GM12865 (cell line): ENCODE measurements around the gene PLAC1.

Experiments used
- DNase-seq: peaks from one replicate; pipeline ENCODE4 v3.0.0; 2010; ENCODE audit warnings: low read depth
- H3K4me3 ChIP-seq: 2 replicates; pipeline ENCODE4 v1.5.1; 2011; ENCODE audit warnings: mild to moderate bottlenecking, low read depth, low read length, control low read depth
- CTCF ChIP-seq: IDR thresholded peaks from 2 replicates; pipeline ENCODE4 v1.5.1; 2011; ENCODE audit warnings: low read length, control low read depth, low read depth, inconsistent platforms; ENCODE audit not compliant: insufficient read depth; ENCODE audit errors: missing control alignments

Gene PLAC1

GRCh38 chrX:134633832-134634231, 24.4 kb downstream of the PLAC1 start:
- peak; percentile 13 for DNase-seq
- H3K4me3 ChIP-seq = no peak overlapping the region
- TF ChIP-seq CTCF = no peak

- DNase-seq = no peak
- no peak overlapping the region for H3K4me3 ChIP-seq
- no peak for TF ChIP-seq CTCF
These were observed 24.9 kb downstream of the PLAC1 start for GRCh38 chrX:134633394-134633793.

- H3K4me3 ChIP-seq = no peak overlapping the region
- DNase-seq = no peak
- no peak for TF ChIP-seq CTCF
These were observed 25.9 kb downstream of the PLAC1 start for GRCh38 chrX:134632355-134632754.

- no peak for TF ChIP-seq CTCF
- DNase-seq = peak; percentile 31
- no peak overlapping the region for H3K4me3 ChIP-seq
These were observed 26.6 kb downstream of the PLAC1 start for GRCh38 chrX:134631426-134632346.

GRCh38 chrX:134628663-134629062, 29.6 kb downstream of the PLAC1 start:
- H3K4me3 ChIP-seq = no peak overlapping the region
- TF ChIP-seq CTCF = no peak

GRCh38 chrX:134626434-134626833, 31.8 kb downstream of the PLAC1 start:
- no peak for DNase-seq
- TF ChIP-seq CTCF = no peak
- no peak overlapping the region for H3K4me3 ChIP-seq

More at GRCh38 chrX:134628663-134629062, 29.6 kb downstream of the PLAC1 start:
- DNase-seq = no peak
